H1 (cell line): ENCODE results near the gene WWP2. TPM values are rescaled to one million over a fixed set of nuclear protein-coding genes. Genes with fewer than 3 reads are reported as not detected.

Experiments
- CTCF ChIA-PET: fragments of 300-600 bp; sonication (Branson Sonifier 250); formaldehyde crosslinking; loops from one replicate; lab custom pipeline; 2021; ENCODE audit not compliant: partially characterized antibody; lab: Charles Lee
- POLR2A ChIA-PET: fragments of 300-600 bp; sonication (Branson Sonifier 250); formaldehyde crosslinking; loops from one replicate; lab custom pipeline; 2021; ENCODE audit warnings: inconsistent platforms; ENCODE audit not compliant: partially characterized antibody; lab: Charles Lee
- DNase-seq, 2 experiments: peaks; one replicate each; pipeline versions ENCODE4 v3.0.0 to v3.0.0-alpha.2; 2010 to 2022; ENCODE audit warnings: low spot score in 2 of 2, low read depth in 1 of 2, mixed read lengths in 1 of 2
- FAIRE-seq: peaks from 2 replicates; lab custom pipeline; 2011; peaks lifted over from hg19 to GRCh38; lab: Jason Lieb, UNC
- H2AFZ ChIP-seq: 2 replicates; pipeline ENCODE4 v1.8.1; 2012; ENCODE audit warnings: low read length, inconsistent platforms
- H2AK5ac ChIP-seq: 2 replicates; pipeline ENCODE4 v1.6.1; 2013; ENCODE audit warnings: low read depth, low read length
- H2BK120ac ChIP-seq: replicated peaks from 2 replicates; pipeline ENCODE3; 2013; ENCODE audit warnings: low read depth, low read length, inconsistent platforms
- H2BK12ac ChIP-seq: 2 replicates; pipeline ENCODE4 v1.6.1; 2013; ENCODE audit warnings: low read depth, low read length
- H2BK15ac ChIP-seq: 2 replicates; pipeline ENCODE4 v1.6.1; 2013; ENCODE audit warnings: low read length
- H2BK20ac ChIP-seq: 2 replicates; pipeline ENCODE4 v1.6.1; 2013; ENCODE audit warnings: low read length
- H2BK5ac ChIP-seq: 2 replicates; pipeline ENCODE4 v1.6.1; 2013; ENCODE audit warnings: low read depth, low read length
- H3K14ac ChIP-seq: 2 replicates; pipeline ENCODE4 v1.6.1; 2013; ENCODE audit warnings: inconsistent platforms; ENCODE audit not compliant: insufficient read length
- H3K18ac ChIP-seq: 2 replicates; pipeline ENCODE4 v1.6.1; 2013; ENCODE audit warnings: low read length; ENCODE audit errors: extremely low read depth
- H3K23ac ChIP-seq: 2 replicates; pipeline ENCODE4 v1.6.1; 2013; ENCODE audit warnings: inconsistent platforms; ENCODE audit not compliant: insufficient read length
- H3K23me2 ChIP-seq: 2 replicates; pipeline ENCODE4 v1.6.1; 2013; ENCODE audit warnings: low read depth, low read length
- H3K27ac ChIP-seq: 2 replicates; pipeline ENCODE4 v1.6.1; 2011; ENCODE audit warnings: low read depth, low read length, inconsistent platforms
- H3K27me3 ChIP-seq, 4 experiments: replicated peaks in 1 of 4; 1 replicate in 1 of 4; 2 replicates in 3 of 4; pipeline versions ENCODE4 v1.6.1 to v1.8.1; 2011 to 2013; ENCODE audit warnings: low read length in 3 of 4, mild to moderate bottlenecking in 3 of 4, inconsistent platforms in 2 of 4, mixed read lengths in 2 of 4, moderate library complexity in 1 of 4; ENCODE audit not compliant: control insufficient read depth in 3 of 4, insufficient read depth in 3 of 4; ENCODE audit errors: extremely low read depth in 1 of 4
- H3K36me3 ChIP-seq, 4 experiments: 2 replicates each; pipeline versions ENCODE4 v1.6.1 to v1.8.1; 2011 to 2013; ENCODE audit warnings: mild to moderate bottlenecking in 4 of 4, low read length in 3 of 4, moderate library complexity in 2 of 4, control low read depth in 1 of 4, inconsistent platforms in 1 of 4; ENCODE audit not compliant: insufficient read depth in 4 of 4, control insufficient read depth in 2 of 4
- H3K4ac ChIP-seq: replicated peaks from 2 replicates; pipeline ENCODE3; 2013; ENCODE audit warnings: low read length, low read depth, mixed read lengths, inconsistent platforms; ENCODE audit not compliant: insufficient read length
- H3K4me1 ChIP-seq, 4 experiments: replicated peaks in 1 of 4; 1 replicate in 1 of 4; 2 replicates in 3 of 4; pipeline versions ENCODE4 v1.6.1 to v1.8.1; 2011 to 2013; ENCODE audit warnings: low read length in 3 of 4, inconsistent platforms in 2 of 4, mixed read lengths in 1 of 4; ENCODE audit not compliant: insufficient read depth in 4 of 4, control insufficient read depth in 3 of 4
- H3K4me2 ChIP-seq, 2 experiments: 2 replicates each; pipeline versions ENCODE4 v1.6.1 to v1.8.1; 2011 to 2013; ENCODE audit warnings: low read depth in 2 of 2, low read length in 2 of 2, control low read depth in 1 of 2, inconsistent platforms in 1 of 2, mild to moderate bottlenecking in 1 of 2; ENCODE audit not compliant: insufficient read depth in 1 of 2
- H3K4me3 ChIP-seq, 4 experiments: fragments of 200-600, 300-600 bp in 1 of 4; sonication (generic), shearing (Covaris generic), sonication (Bioruptor Twin) in 1 of 4; 2 replicates each; pipeline versions ENCODE4 v1.5.1 to v1.8.1; 2011 to 2016; ENCODE audit warnings: low read length in 4 of 4, low read depth in 3 of 4, control low read depth in 2 of 4, inconsistent platforms in 2 of 4, mild to moderate bottlenecking in 2 of 4, mixed read lengths in 1 of 4, moderate library complexity in 1 of 4; ENCODE audit not compliant: insufficient read depth in 2 of 4; ENCODE audit errors: extremely low read depth in 1 of 4
- H3K56ac ChIP-seq: replicated peaks from 2 replicates; pipeline ENCODE3; 2013; ENCODE audit warnings: low read depth, mild to moderate bottlenecking, mixed read lengths, low read length, inconsistent platforms; ENCODE audit not compliant: insufficient read length
- H3K79me1 ChIP-seq: 2 replicates; pipeline ENCODE4 v1.6.1; 2013; ENCODE audit warnings: low read depth, low read length, control low read depth
- H3K79me2 ChIP-seq, 2 experiments: 2 replicates each; pipeline versions ENCODE4 v1.6.1 to v1.8.1; 2012 to 2013; ENCODE audit warnings: low read length in 2 of 2, mild to moderate bottlenecking in 2 of 2, inconsistent platforms in 1 of 2; ENCODE audit not compliant: insufficient read depth in 2 of 2, control insufficient read depth in 1 of 2
- H3K9ac ChIP-seq, 4 experiments: replicated peaks in 1 of 4; 1 replicate in 1 of 4; 2 replicates in 3 of 4; pipeline versions ENCODE4 v1.6.1 to v1.8.1; 2011 to 2013; ENCODE audit warnings: low read depth in 3 of 4, low read length in 3 of 4, control low read depth in 2 of 4, mild to moderate bottlenecking in 2 of 4, moderate library complexity in 2 of 4, inconsistent platforms in 1 of 4; ENCODE audit errors: extremely low read depth in 1 of 4
- H3K9me3 ChIP-seq, 2 experiments: 2 replicates each; pipeline versions ENCODE4 v1.6.1 to v1.8.1; 2012 to 2013; ENCODE audit warnings: mild to moderate bottlenecking in 2 of 2, moderate library complexity in 2 of 2, control low read depth in 1 of 2, inconsistent platforms in 1 of 2, low read depth in 1 of 2, low read length in 1 of 2, mixed read lengths in 1 of 2; ENCODE audit not compliant: insufficient read depth in 2 of 2
- H4K20me1 ChIP-seq, 2 experiments: replicated peaks in 1 of 2; 2 replicates each; pipeline versions ENCODE3 to v1.8.1; 2011 to 2013; ENCODE audit warnings: inconsistent platforms in 2 of 2, low read length in 2 of 2, mild to moderate bottlenecking in 1 of 2; ENCODE audit not compliant: insufficient read depth in 2 of 2, control insufficient read depth in 1 of 2
- H4K5ac ChIP-seq: 2 replicates; pipeline ENCODE4 v1.6.1; 2013; ENCODE audit warnings: low read length, low read depth, mixed read lengths, inconsistent platforms; ENCODE audit not compliant: insufficient read length
- H4K8ac ChIP-seq: 2 replicates; pipeline ENCODE4 v1.8.0; 2013; ENCODE audit warnings: mild to moderate bottlenecking, moderate library complexity, low read length, inconsistent platforms; ENCODE audit not compliant: insufficient read depth; ENCODE audit errors: extremely low read depth
- H4K91ac ChIP-seq: replicated peaks from 2 replicates; pipeline ENCODE3; 2013; ENCODE audit warnings: low read length, mixed read lengths, inconsistent platforms; ENCODE audit not compliant: insufficient read length
- CBX5 ChIP-seq: fragments of 300-800, 300-1000 bp; sonication (generic); IDR thresholded peaks from 2 replicates; pipeline ENCODE4 v1.7.1; 2016; ENCODE audit warnings: antibody characterized with exemption, low read length, low read depth
- FOSL1 ChIP-seq: IDR thresholded peaks from 2 replicates; pipeline ENCODE4 v1.6.1; 2011; ENCODE audit warnings: mild to moderate bottlenecking, low read depth, low read length, moderate library complexity; ENCODE audit not compliant: insufficient read depth
- JUN ChIP-seq: IDR thresholded peaks from 2 replicates; pipeline ENCODE4 v1.6.1; 2011; ENCODE audit warnings: low read depth, mild to moderate bottlenecking, improper control_type of control experiment, low read length
- PHF8 ChIP-seq: fragments of 200-600 bp; sonication (generic); conservative IDR thresholded peaks from 2 replicates; pipeline ENCODE4 v1.7.1; 2012; ENCODE audit warnings: low read depth, mild to moderate bottlenecking, inconsistent platforms, low read length, moderate library complexity
- ZNF274 ChIP-seq: IDR thresholded peaks from 2 replicates; pipeline ENCODE4 v1.7.0; 2012; ENCODE audit warnings: low read length, borderline replicate concordance; ENCODE audit errors: extremely low read depth
- WGBS, 2 experiments: shearing (Covaris generic) in 1 of 2; methylation state at CpG; one replicate each; pipeline versions ENCODE4 v1.1.6 to v1.1.7; 2013 to 2015; ENCODE audit warnings: low lambda C conversion rate in 2 of 2, mixed read lengths in 2 of 2, inconsistent platforms in 1 of 2, low coverage in 1 of 2, missing lambda C conversion rate in 1 of 2; ENCODE audit not compliant: insufficient replicate concordance in 2 of 2, insufficient coverage in 1 of 2, insufficient read length in 1 of 2; ENCODE audit errors: extremely low coverage in 1 of 2, missing lambda C conversion rate in 1 of 2; 5-methylcytosine and 5-hydroxymethylcytosine counted together
- polyA plus RNA-seq, 7 experiments: library from polyadenylated mRNA; depleted of rRNA in 3 of 7; stranded (reverse) in 5 of 7; unstranded in 2 of 7; fragments of >200 nt in 5 of 7; fragments of 200-250 nt in 2 of 7; gene quantifications; 1 replicate in 5 of 7; 2 replicates in 1 of 7; 4 replicates in 1 of 7; pipeline versions ENCODE4 v1.2.1 to v1.2.3, GENCODE V29; 2011 to 2013; ENCODE audit warnings: missing spikeins in 2 of 7, mixed read lengths in 2 of 7
- total RNA-seq: library from RNA; stranded (reverse); fragmentation: NEBNext Ultra II Directional; extraction: Animal tissue kit (Norgen Biotek cat#: 25700); gene quantifications from 2 replicates; pipeline ENCODE4 v1.2.1, GENCODE V29; 2021

WWP2 gene
- total and polyA plus RNA-seq, 2 of the 8 experiments (the other 6 are each of a cell fraction or from before 2014, with no cell fraction given), result 14.1 to 42.2 TPM

DNA sequence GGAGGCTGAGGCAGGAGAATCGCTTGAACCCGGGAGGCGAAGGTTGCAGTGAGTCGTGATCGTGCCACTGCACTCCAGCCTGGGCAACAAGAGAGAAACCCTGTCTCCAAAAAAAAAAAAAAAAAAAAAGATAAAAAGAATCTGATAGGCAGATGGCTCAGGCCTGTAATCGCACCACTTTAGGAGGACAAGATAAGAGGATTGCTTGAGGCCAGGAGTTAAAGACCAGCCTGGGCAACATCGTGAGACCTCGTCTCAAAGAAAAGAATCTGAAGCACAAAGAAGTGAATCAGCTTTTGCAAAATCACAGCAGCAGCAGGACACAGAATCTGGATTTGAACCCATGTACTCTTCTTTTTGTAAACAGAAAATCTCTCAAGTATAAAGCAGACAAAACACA is 15.0 kb upstream of the WWP2 start:
- no peaks in the 10 kb centered on the region for H3K9me3 ChIP-seq
- WGBS, 2 experiments, result 96% methylated on average over 8 of the region's 8 CpGs; no CpG with 5 or more reads in 1 of the 2 experiments
- H3K27ac ChIP-seq, result no peak overlapping the region
- no peak overlapping the region for H3K4ac ChIP-seq
- H3K9ac ChIP-seq, result no peak overlapping the region
- no peak overlapping the region for H4K8ac ChIP-seq
- no peak overlapping the region for H4K91ac ChIP-seq
- no peak overlapping the region for H2BK20ac ChIP-seq
- H3K18ac ChIP-seq, result no peak overlapping the region
- H3K4me1 ChIP-seq, result no peaks in the 10 kb centered on the region
- H3K4me2 ChIP-seq, result no peak overlapping the region
- H2BK12ac ChIP-seq, result no peak overlapping the region
- POLR2A ChIA-PET, result interaction anchor here (0.7 to 3.2 kb wide), 5 partner anchors 7 to 218 kb away, joined by 3 to 11 read pairs (median 4); partner anchors contain the start of genes NOB1 and NQO1
- H3K14ac ChIP-seq, result no peak overlapping the region
- H3K79me1 ChIP-seq, result peaks cover 10% of the 10 kb centered on the region
- H4K5ac ChIP-seq, result no peak overlapping the region
- H3K36me3 ChIP-seq, result peaks cover 59 to 89% (median 77%) of the 10 kb centered on the region in 4 experiments
- no peak overlapping the region for H2AFZ ChIP-seq
- CTCF ChIA-PET, result interaction anchor here (0.8 to 2.2 kb wide), 3 partner anchors 7 to 41 kb away, joined by 3 to 16 read pairs (median 4); partner anchors contain the start of genes NOB1 and WWP2
- DNase-seq, result no peak
- no peaks in the 10 kb centered on the region for H3K27me3 ChIP-seq
- TF ChIP-seq ZNF274, result no peak
- no peak for TF ChIP-seq FOSL1
- TF ChIP-seq PHF8, result no peak
- no peak for TF ChIP-seq JUN
- no peak for TF ChIP-seq CBX5
- TF ChIP-seq, all 59 proteins: peak for 0
- no peak for FAIRE-seq
- H2AK5ac ChIP-seq, result no peak overlapping the region
- H3K4me3 ChIP-seq, result no peak overlapping the region
- no peak overlapping the region for H2BK15ac ChIP-seq
- no peak overlapping the region for H3K56ac ChIP-seq
- no peaks in the 10 kb centered on the region for H3K23me2 ChIP-seq
- H3K79me2 ChIP-seq, result peaks cover 0 to 10% of the 10 kb centered on the region in 2 experiments; a peak in 2 of 4 replicates
- peaks cover 0 to 22% of the 10 kb centered on the region in 2 experiments for H4K20me1 ChIP-seq
- H3K23ac ChIP-seq, result no peak overlapping the region
- no peak overlapping the region for H2BK5ac ChIP-seq
- H2BK120ac ChIP-seq, result no peak overlapping the region
